Spleen (tissue), 11 donors: Measurements from ENCODE around the gene RHOBTB3. TPM values are rescaled to one million over a fixed set of nuclear protein-coding genes. Genes with fewer than 3 reads are reported as not detected.

Experiments
- DNase-seq: peaks from one replicate; pipeline ENCODE4 v3.0.0-alpha.2; 2020
- H3K27ac ChIP-seq, 8 donors: fragments of 200-600 bp; sonication (generic) in 7 of 8; 1 replicate in 4 of 8; 2 replicates in 4 of 8; pipeline versions ENCODE4 v1.5.0 to v1.8.0; 2016 to 2021; ENCODE audit warnings: inconsistent platforms in 4 of 8, mild to moderate bottlenecking in 4 of 8, moderate library complexity in 1 of 8
- H3K27me3 ChIP-seq, 7 donors: fragments of 200-600 bp; sonication (generic) in 6 of 7; replicated peaks in 1 of 7; 1 replicate in 4 of 7; 2 replicates in 3 of 7; pipeline versions ENCODE4 v1.5.0 to v1.8.0; 2016 to 2021; ENCODE audit warnings: inconsistent platforms in 3 of 7, mild to moderate bottlenecking in 1 of 7
- H3K36me3 ChIP-seq, 6 donors: fragments of 200-600 bp; sonication (generic) in 5 of 6; 1 replicate in 4 of 6; 2 replicates in 2 of 6; pipeline versions ENCODE4 v1.5.0 to v1.8.0; 2016 to 2021; ENCODE audit warnings: inconsistent platforms in 2 of 6
- H3K4me1 ChIP-seq, 6 donors: fragments of 200-600 bp; sonication (generic) in 5 of 6; 1 replicate in 3 of 6; 2 replicates in 3 of 6; pipeline versions ENCODE4 v1.5.0 to v1.8.0; 2016 to 2021; ENCODE audit warnings: inconsistent platforms in 3 of 6
- H3K4me3 ChIP-seq, 8 donors: fragments of 200-600 bp; sonication (generic) in 7 of 8; 1 replicate in 4 of 8; 2 replicates in 4 of 8; pipeline versions ENCODE4 v1.5.0 to v1.8.0; 2016 to 2021; ENCODE audit warnings: inconsistent platforms in 4 of 8, mild to moderate bottlenecking in 4 of 8, moderate library complexity in 2 of 8
- H3K9me3 ChIP-seq, 8 donors: fragments of 200-600 bp; sonication (generic) in 7 of 8; 1 replicate in 4 of 8; 2 replicates in 4 of 8; pipeline versions ENCODE4 v1.5.0 to v1.8.0; 2016 to 2021; ENCODE audit warnings: inconsistent platforms in 4 of 8
- CTCF ChIP-seq, 11 experiments: fragments of 200-600 bp in 7 of 11; fragments of 450-650 bp in 4 of 11; sonication (generic) in 4 of 11; IDR thresholded peaks in 8 of 11; conservative IDR thresholded peaks in 3 of 11; 1 replicate in 7 of 11; 2 replicates in 4 of 11; pipeline versions ENCODE4 v1.4.0 to v1.8.0; 2016 to 2021; ENCODE audit warnings: antibody characterized with exemption in 11 of 11, inconsistent platforms in 4 of 11, mild to moderate bottlenecking in 1 of 11
- POLR2A ChIP-seq, 3 donors: fragments of 450-650 bp; IDR thresholded peaks; one replicate each; pipeline ENCODE4 v1.5.1; 2017; ENCODE audit warnings: antibody characterized with exemption in 3 of 3, mild to moderate bottlenecking in 1 of 3
- POLR2AphosphoS5 ChIP-seq, 3 donors: sonication (generic); formaldehyde crosslinking; IDR thresholded peaks; one replicate each; pipeline ENCODE4 v1.5.1; 2017; ENCODE audit warnings: antibody characterized with exemption in 3 of 3
- WGBS, 5 donors: extraction: QIAGEN DNeasy Blood & Tissue Kit in 3 of 5; methylation state at CpG; one replicate each; pipeline versions ENCODE4 v1.1.5 to v1.1.7; 2013 to 2018; 5-methylcytosine and 5-hydroxymethylcytosine counted together
- intact Hi-C: fragments of 100-400 bp; cut with DNase I; formaldehyde crosslinking; loops from one replicate; pipeline ENCODE4 v1.15.0; 2023; ENCODE audit warnings: low total_unique reads
- polyA plus RNA-seq, 3 donors: library from polyadenylated mRNA; stranded (reverse); fragments of 200-250 nt; gene quantifications; one replicate each; pipeline ENCODE4 v1.2.1, GENCODE V29; 2013
- total RNA-seq, 7 donors: library from RNA; depleted of rRNA in 3 of 7; stranded (reverse); fragments of >200 nt in 3 of 7; fragmentation: NEBNext Ultra II Directional in 4 of 7; extraction: Animal tissue kit (Norgen Biotek cat#: 25700) in 4 of 7; gene quantifications; one replicate each; pipeline versions ENCODE4 v1.1.0 to v1.2.1, GENCODE V29; 2016 to 2021
- donor health status: healthy with polysubstance abuse.
- donor health status: DM: no; HTN: no; CAD: no; lungs with moderate emphysema.
- donor health status: DM: no; HTN: no; CAD: no.
- donor health status: Bipolar disorder and iron deficiency.
- donor health status: healthy.
- donor health status: DM: no; HTN: no; CAD: no.
- donor health status: DM: yes; HTN: yes; CAD: no.

Gene RHOBTB3
- total and polyA plus RNA-seq, 10 donors, result 4.5 to 71.1 (median 38.4) TPM

GRCh38 chr5:95837492-95837891, 106.4 kb downstream of the RHOBTB3 start:
- no peak for DNase-seq
- intact Hi-C loops, result no loop called here
- peak overlapping the region in 2 of 8 donors; percentile 80 to 97 for H3K27ac ChIP-seq
- 93 to 96% (median 95%) methylated on average over 5 of the region's 5 CpGs for WGBS, 5 donors
- no peaks in the 10 kb centered on the region for H3K36me3 ChIP-seq
- H3K27me3 ChIP-seq, result no peaks in the 10 kb centered on the region
- H3K4me1 ChIP-seq, result peaks cover 17 to 90% (median 61%) of the 10 kb centered on the region in 6 donors
- TF ChIP-seq CTCF (IDR thresholded peaks at IDR 0.05 in 8 of 11, conservative IDR thresholded peaks at IDR 0.05 in 3 of 11) (no peak), POLR2A (IDR thresholded peaks at IDR 0.05) (no peak), POLR2AphosphoS5 (IDR thresholded peaks at IDR 0.05) (no peak)
- no peaks in the 10 kb centered on the region for H3K9me3 ChIP-seq
- H3K4me3 ChIP-seq, result no peak overlapping the region

GRCh38 chr5:95838001-95838520, 106.9 kb downstream of the RHOBTB3 start:
- peaks cover 21 to 90% (median 62%) of the 10 kb centered on the region in 6 donors for H3K4me1 ChIP-seq
- no peaks in the 10 kb centered on the region for H3K27me3 ChIP-seq
- TF ChIP-seq CTCF (IDR thresholded peaks at IDR 0.05 in 8 of 11, conservative IDR thresholded peaks at IDR 0.05 in 3 of 11) (no peak), POLR2AphosphoS5 (IDR thresholded peaks at IDR 0.05) (no peak), POLR2A (IDR thresholded peaks at IDR 0.05) (no peak)
- 91 to 100% (median 94%) methylated on average over 8 of the region's 8 CpGs for WGBS, 5 donors
- H3K27ac ChIP-seq, result peak overlapping the region in 2 of 8 donors; percentile 80 to 97
- no peaks in the 10 kb centered on the region for H3K9me3 ChIP-seq
- intact Hi-C loops, result no loop called here
- no peak for DNase-seq
- no peaks in the 10 kb centered on the region for H3K36me3 ChIP-seq
- no peak overlapping the region for H3K4me3 ChIP-seq

GRCh38 chr5:95838556-95838955, 107.4 kb downstream of the RHOBTB3 start:
- intact Hi-C loops, result no loop called here
- no peak overlapping the region for H3K4me3 ChIP-seq
- 79 to 95% (median 86%) methylated on average over 1 of the region's 1 CpG for WGBS, 5 donors
- peaks cover 23 to 90% (median 62%) of the 10 kb centered on the region in 6 donors for H3K4me1 ChIP-seq
- H3K9me3 ChIP-seq, result no peaks in the 10 kb centered on the region
- H3K27ac ChIP-seq, result peak overlapping the region in 4 of 8 donors; percentile 26 to 80 (median 48)
- no peaks in the 10 kb centered on the region for H3K27me3 ChIP-seq
- no peak for DNase-seq
- no peaks in the 10 kb centered on the region for H3K36me3 ChIP-seq
- no peak for TF ChIP-seq POLR2A (IDR thresholded peaks at IDR 0.05)
- TF ChIP-seq POLR2AphosphoS5 (IDR thresholded peaks at IDR 0.05), result no peak
- TF ChIP-seq CTCF (IDR thresholded peaks at IDR 0.05 in 8 of 11, conservative IDR thresholded peaks at IDR 0.05 in 3 of 11), result no peak

GRCh38 chr5:95839658-95840057, 108.5 kb downstream of the RHOBTB3 start:
- Histone ChIP-seq H3K27ac (peak overlapping the region in 3 of 8 donors; percentile 26 to 80 (median 48)), H3K27me3 (no peaks in the 10 kb centered on the region), H3K4me3 (no peak overlapping the region), H3K4me1 (peaks cover 19 to 87% (median 58%) of the 10 kb centered on the region in 6 donors), H3K36me3 (no peaks in the 10 kb centered on the region), H3K9me3 (no peaks in the 10 kb centered on the region)
- TF ChIP-seq POLR2AphosphoS5 (IDR thresholded peaks at IDR 0.05), result no peak
- TF ChIP-seq POLR2A (IDR thresholded peaks at IDR 0.05), result no peak
- no peak for TF ChIP-seq CTCF (IDR thresholded peaks at IDR 0.05 in 8 of 11, conservative IDR thresholded peaks at IDR 0.05 in 3 of 11)
- 64 to 82% (median 79%) methylated on average over 2 of the region's 2 CpGs for WGBS, 5 donors
- no peak for DNase-seq
- intact Hi-C loops, result no loop called here
